OCI-M1 (cell line): ENCODE results near the gene PPFIA3.
"Not testable (repeated sequence)": the region's sequence is repeated elsewhere in the genome, so short reads cannot be mapped to it uniquely, and the experiment has no call there.

Experiments used
- DNase-seq: peaks from one replicate; lab custom pipeline; 2025; lab: John Stamatoyannopoulos, UW

PPFIA3 gene

DNA sequence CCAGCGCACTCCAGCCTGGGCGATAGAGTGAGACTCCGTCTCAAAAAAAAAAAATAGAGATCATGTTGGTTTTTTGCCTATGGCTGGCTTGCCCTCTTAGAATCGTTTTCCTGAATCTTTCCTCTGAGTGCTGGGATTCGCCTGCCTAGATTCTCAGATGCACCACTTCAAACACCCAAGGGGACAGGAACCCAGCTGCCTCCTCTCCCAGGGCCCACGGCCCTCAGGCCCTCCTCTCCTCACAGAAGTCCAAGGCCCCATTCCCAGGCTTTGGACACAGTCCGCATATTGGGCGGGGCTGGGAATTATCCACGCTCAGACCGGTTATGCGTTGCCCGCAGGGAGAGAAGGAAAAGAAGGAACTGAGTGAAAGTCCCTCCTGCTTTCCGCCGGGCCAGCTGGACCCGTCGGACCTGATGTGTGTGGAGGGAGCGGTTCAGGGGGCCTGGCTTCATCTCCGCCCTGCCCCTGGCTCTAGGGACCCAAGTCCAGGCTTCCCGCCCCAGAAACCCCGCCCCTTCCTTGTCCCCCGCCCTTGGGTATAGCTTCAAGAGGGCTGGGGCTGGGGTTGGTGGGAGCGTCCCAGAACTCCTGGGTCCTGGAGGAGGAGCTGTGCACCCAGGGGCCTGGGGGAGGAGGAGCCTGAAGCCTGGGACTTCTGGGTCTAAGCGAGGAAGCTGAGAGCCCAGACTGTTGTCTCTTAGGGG is 5.8 kb downstream of the PPFIA3 start:
- DNase-seq = no peak

DNA sequence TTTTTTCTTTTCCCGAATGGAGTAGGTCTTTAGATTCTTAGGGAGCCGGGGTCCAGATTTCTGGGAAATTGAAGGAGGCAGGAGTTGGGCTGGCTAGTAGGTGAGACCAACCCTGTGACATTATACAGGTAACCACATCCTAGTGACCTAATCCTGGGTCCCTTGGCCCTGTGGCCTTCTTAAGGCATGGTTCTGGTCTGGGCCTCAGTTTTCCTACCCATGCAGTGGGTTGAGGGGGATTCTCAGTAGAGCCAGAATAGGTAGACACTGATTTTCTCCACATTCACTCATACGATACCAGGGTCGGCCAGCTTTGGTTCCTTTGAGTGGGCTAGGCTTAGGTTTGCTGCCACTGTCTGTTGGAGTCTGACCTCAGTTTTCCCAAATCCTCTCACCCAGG is 7.2 kb downstream of the PPFIA3 start:
- no peak for DNase-seq

DNA sequence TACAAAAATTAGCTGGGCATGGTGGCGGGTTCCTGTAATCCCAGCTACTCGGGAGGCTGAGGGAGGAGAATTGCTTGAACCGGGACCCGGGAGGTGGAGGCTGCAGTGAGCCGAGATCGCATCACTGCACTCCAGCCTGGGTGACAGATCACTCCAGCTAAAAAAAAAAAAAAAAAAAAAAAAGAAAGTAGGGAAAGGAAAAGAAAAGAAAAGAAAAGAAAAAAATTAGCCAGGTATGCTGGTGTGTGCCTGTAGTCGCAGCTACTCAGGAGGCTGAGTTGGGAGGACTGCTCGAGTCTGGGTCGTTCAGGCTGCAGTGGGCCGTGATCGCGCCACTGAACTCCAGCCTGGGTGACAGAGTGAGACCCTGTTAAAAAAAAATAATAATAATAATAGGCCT is 7.9 kb downstream of the PPFIA3 start:
- not testable (repeated sequence) for DNase-seq

DNA sequence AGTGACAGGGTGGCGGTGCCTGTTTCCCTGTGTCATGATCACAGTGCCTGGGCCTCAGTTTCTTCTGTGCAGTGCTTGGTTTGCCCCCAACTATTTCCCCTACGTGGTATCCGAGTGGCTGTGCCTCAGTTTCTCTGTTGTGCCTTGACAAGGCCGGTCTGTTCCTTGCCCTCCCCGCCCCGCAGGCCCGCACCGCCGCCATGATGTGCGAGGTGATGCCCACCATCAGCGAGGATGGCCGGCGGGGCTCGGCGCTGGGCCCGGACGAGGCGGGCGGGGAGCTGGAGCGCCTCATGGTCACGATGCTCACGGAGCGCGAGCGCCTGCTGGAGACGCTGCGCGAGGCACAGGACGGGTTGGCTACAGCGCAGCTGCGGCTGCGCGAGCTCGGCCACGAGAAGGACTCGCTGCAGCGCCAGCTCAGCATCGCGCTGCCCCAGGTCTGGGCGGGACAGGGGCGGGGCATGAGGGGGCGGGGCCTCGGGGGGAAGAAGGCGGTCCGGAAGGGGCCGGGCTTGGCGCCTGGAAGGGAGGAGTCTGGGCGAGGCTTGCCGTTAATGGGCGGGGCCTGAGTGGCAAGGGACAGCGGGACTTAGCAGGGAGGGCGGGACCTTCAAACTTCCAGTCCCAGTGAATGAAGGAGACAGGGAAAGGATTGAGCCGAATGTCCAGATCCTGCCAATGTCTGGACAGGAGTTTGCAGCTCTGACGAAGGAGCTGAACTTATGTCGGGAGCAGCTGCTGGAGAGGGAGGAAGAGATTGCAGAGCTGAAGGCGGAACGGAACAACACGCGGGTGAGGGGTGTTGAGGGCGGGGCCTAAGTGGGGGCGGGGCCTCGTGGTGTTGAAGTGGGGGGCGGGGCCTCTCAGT is 8.6 kb downstream of the PPFIA3 start:
- DNase-seq = peak; percentile 98

DNA sequence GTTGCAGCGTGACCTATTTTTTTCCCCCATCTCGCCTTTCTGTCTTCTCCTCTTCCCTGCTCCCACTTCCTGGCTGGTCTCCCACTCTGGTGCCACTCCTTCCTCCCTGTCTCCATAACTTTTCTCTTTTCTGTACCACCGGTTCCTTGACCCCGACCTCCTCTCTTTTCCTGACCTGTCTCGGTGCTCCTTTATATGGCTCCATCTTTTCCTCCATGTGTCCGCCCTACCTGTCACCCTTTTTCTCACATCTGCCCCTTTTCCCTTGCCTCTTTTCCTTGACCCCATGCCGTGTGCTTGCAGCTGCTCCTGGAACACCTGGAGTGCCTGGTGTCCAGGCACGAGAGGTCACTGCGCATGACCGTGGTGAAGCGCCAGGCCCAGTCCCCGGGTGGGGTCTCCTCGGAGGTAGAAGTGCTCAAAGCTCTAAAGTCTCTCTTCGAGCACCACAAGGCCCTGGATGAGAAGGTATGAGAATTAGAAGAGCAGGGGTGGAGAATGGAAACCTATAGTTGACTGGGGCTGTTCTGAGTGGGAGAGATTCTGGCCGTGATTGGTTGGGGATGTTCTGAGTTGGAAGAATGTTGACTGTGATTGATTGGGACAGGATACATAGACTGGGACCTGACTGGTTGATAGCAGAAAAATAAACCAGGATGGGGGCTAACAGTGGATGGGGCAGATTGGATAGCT is 9.3 kb downstream of the PPFIA3 start:
- DNase-seq = no peak

GRCh38 chr19:49129238-49129583 is 9.9 kb downstream of the PPFIA3 start:
- DNase-seq = no peak

GRCh38 chr19:49130325-49130724 is 11.0 kb downstream of the PPFIA3 start:
- no peak for DNase-seq

GRCh38 chr19:49132974-49133609 is 13.7 kb downstream of the PPFIA3 start:
- no peak for DNase-seq

DNA sequence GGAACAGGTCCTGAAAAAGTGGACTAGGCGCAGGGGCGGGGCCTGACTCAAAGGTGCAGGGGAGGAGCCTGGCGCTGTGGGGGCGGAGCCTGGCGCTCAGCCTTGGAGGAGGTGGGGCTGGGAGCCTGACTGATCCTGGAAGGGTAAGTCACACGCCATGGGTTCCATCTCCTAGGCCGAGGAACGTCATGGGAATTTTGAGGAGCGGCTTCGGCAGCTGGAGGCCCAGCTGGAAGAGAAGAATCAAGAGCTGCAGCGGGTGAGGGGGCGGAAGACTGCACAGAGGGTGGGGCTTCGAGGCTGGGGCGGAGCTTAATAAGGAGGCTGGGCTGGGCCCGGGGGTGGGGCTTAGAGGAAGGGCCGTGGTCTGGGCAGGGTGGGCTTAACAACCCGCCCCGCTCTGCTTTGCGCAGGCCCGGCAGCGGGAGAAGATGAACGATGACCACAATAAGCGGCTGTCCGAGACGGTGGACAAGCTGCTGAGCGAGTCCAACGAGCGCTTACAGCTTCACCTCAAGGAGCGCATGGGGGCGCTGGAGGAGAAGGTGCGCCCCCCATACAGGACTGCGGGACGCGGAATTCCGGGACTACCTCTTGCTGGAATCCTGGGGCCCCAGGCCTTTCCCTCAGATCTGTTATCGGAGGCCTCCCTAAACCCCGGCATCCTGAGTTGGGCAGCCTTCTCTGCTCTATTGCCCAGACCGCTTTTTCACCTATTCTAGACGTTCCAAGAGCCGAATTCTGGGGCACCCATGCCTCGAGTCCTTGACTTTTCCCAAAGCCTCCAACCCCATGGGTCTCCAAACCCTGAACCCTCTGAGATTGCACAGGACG is 14.5 kb downstream of the PPFIA3 start:
- no peak for DNase-seq

- DNase-seq = no peak
Observed at GRCh38 chr19:49135686-49136085, 16.3 kb downstream of the PPFIA3 start.

DNA sequence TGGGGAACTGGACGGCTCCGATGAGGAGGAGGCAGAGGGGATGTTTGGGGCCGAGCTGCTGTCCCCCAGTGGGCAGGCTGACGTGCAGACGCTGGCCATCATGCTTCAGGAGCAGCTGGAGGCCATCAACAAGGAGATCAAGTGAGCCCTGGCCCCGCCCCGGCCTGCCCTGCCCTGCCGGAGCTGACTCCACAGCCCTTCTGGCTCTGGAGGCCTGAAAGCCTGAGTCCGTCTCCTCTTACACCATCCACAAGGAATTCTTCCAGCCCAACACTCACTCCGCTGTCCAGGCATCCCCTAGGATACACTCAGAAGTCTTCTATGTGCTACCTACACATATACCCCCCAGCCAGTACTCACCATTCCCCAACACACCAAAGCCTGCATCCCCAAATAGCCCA is 17.4 kb downstream of the PPFIA3 start:
- DNase-seq = no peak

- no peak for DNase-seq
Observed at GRCh38 chr19:49140951-49141350, 21.6 kb downstream of the PPFIA3 start.

DNA sequence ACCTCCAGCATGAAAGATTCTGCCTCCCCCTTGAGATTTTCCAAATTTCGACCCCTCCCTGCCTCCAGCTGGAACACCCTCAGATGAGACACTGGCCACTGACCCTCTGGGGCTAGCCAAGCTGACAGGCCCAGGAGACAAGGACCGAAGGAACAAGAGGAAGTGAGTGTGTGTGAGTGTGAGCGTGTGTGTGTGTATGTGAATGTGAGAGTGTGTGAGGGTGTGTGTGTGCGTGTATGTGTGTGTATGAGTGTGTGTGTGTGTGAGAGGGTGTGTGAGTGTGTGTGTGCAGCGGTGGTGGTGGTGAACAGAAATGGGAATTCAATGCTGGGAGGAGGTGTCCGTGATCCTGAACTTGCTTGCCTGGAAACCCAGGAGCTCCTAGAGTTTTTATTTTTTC is 22.0 kb downstream of the PPFIA3 start:
- no peak for DNase-seq

DNA sequence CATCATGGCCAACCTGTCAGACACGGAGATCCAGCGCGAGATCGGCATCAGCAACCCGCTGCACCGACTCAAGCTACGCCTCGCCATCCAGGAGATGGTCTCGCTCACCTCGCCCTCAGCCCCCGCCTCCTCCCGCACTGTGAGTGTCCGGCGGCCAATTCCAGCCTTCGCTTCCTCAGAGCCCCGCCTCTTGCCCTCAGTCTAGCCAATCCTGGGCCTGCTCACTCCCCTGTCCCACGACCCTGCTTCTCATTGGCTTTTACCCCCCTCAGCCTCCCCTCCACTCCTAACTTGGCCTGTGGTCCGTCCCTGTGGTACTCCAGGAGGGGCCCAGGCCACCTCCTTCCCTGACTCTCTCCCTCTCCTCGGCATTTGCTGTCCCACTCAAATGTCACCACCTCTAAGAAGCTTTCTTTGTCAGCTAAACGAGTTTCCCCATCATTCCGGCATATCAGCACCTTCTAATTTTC is 23.6 kb downstream of the PPFIA3 start:
- DNase-seq = peak; percentile 74

DNA sequence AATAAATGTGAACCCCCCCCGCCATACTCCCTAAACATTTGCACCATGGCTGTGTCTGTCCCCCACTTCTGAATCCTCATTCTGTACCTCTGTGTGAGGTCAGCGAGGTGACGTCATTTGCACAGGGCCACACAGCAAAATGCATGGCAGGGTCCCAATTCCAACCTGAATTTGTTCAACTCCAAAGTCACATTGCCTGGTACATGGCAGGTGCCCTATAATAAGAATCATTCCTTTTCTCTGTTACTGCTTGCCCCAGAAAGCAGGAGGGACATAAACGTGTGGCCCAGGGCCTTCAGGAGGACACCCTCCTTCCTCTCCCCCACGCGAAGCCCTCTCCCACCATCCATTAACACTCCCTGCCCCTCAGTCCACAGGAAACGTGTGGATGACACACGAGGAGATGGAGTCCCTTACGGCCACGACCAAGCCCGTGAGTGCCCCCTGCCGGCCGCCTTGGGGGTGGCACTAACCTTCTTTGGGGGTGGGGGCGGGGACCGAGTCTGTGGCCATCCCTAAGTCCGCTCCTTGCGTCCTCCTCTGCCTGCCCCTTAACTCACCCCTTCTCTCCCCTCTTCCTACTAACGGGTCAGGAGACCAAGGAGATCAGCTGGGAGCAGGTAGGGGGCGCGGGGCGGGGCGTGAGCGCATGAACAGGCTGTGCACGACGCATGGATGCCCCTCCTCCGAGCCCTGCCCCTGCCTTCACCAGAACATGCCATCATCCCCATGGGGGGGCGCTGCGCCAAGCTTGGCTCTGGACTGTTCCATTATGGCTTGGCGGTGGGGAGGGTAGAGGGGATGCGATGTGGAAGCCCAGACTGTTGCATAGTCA is 26.4 kb downstream of the PPFIA3 start:
- DNase-seq = peak; percentile 96

DNA sequence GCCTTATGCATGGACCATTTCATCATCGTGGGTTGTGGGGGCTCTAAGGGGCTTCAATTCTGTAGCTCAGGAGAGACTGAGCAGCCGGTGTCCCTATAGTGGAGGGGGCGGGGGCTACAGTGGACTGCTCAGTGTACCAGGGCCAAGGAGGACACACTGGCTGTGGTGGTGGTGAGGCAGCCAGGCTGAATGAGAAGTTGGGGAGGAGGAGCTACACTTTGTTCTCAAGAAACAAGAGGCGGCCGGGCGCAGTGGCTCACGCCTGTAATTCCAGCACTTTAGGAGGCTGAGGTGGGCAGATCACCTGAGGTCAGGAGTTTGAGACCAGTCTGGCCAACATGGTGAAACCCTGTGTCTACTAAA is 27.0 kb downstream of the PPFIA3 start:
- DNase-seq = not testable (repeated sequence)

GRCh38 chr19:49148044-49148682 is 28.8 kb downstream of the PPFIA3 start:
- no peak for DNase-seq

- DNase-seq = peak; percentile 99
Observed at GRCh38 chr19:49148784-49149651, 29.7 kb downstream of the PPFIA3 start.

GRCh38 chr19:49149652-49150105 is 30.3 kb downstream of the PPFIA3 start:
- DNase-seq = peak; percentile 91
